ENCODE data around the gene LIN37. TPM values are rescaled to one million over a fixed set of nuclear protein-coding genes. Genes with fewer than 3 reads are reported as not detected.
A peak's percentile ranks its signal among the peaks of the same experiment; 100 is the strongest.
"Not testable (repeated sequence)": the region's sequence is repeated elsewhere in the genome, so short reads cannot be mapped to it uniquely, and the experiment has no call there.

Gene LIN37
- total RNA-seq, 4 donors from 2014 or later: 11.6 to 18.3 (median 15.6) TPM

- Histone ChIP-seq H3K4me1 (peaks cover 0 to 10% (median 4%) of the 10 kb centered on the region in 4 donors), H3K4me3 (no peak overlapping the region), H3K36me3 (no peaks in the 10 kb centered on the region), H3K27me3 (peaks cover 0 to 50% (median 6%) of the 10 kb centered on the region in 4 donors), H3K27ac (replicated peaks in 1 of 4) (no peak overlapping the region), H3K9me3 (no peaks in the 10 kb centered on the region)
- no peak for DNase-seq (ENCODE audit: extremely low spot score)
- 75% methylated on average over 7 of the region's 7 CpGs for WGBS
- intact Hi-C loops (cut with DNase I): no loop called here
- TF ChIP-seq POLR2AphosphoS5 (IDR thresholded peaks at IDR 0.05): no peak
- no peak for TF ChIP-seq EP300 (IDR thresholded peaks at IDR 0.05)
- TF ChIP-seq CTCF (IDR thresholded peaks at IDR 0.05): no peak
- TF ChIP-seq POLR2A (IDR thresholded peaks at IDR 0.05; ENCODE audit: low read depth): no peak
Observed at GRCh38 chr19:35793381-35794165, 45.2 kb downstream of the LIN37 start.

GRCh38 chr19:35795564-35795963 is 47.2 kb downstream of the LIN37 start:
- whole genome bisulfite sequencing: 89% methylated on average over 1 of the region's 1 CpG
- intact Hi-C loops (cut with DNase I); H3K4me3 ChIP-seq; DNase-seq (ENCODE audit: extremely low spot score); H3K9me3 ChIP-seq; H3K27ac ChIP-seq (replicated peaks in 1 of 4); H3K36me3 ChIP-seq: not testable (repeated sequence)
- Histone ChIP-seq H3K27me3 (peaks cover 0 to 64% (median 7%) of the 10 kb centered on the region in 4 donors), H3K4me1 (peaks cover 0 to 10% (median 4%) of the 10 kb centered on the region in 4 donors)

GRCh38 chr19:35796645-35797542 is 48.5 kb downstream of the LIN37 start:
- Histone ChIP-seq H3K9me3 (no peaks in the 10 kb centered on the region), H3K4me3 (peak overlapping the region in 1 of 4 donors; percentile 14), H3K4me1 (peaks cover 0 to 10% (median 4%) of the 10 kb centered on the region in 4 donors), H3K27me3 (peaks cover 0 to 66% (median 7%) of the 10 kb centered on the region in 4 donors), H3K27ac (replicated peaks in 1 of 4) (no peak overlapping the region), H3K36me3 (no peaks in the 10 kb centered on the region)
- DNase-seq (ENCODE audit: extremely low spot score): no peak
- TF ChIP-seq EP300 (IDR thresholded peaks at IDR 0.05) (no peak), POLR2AphosphoS5 (IDR thresholded peaks at IDR 0.05) (no peak)
- intact Hi-C loops (cut with DNase I): no loop called here
- 20% methylated on average over 34 of the region's 39 CpGs for WGBS

GRCh38 chr19:35797663-35798062 is 49.3 kb downstream of the LIN37 start:
- no peak for TF ChIP-seq POLR2AphosphoS5 (IDR thresholded peaks at IDR 0.05)
- TF ChIP-seq EP300 (IDR thresholded peaks at IDR 0.05): no peak
- no peak for TF ChIP-seq CTCF (IDR thresholded peaks at IDR 0.05)
- TF ChIP-seq POLR2A (IDR thresholded peaks at IDR 0.05; ENCODE audit: low read depth): no peak
- WGBS: 7% methylated on average over 14 of the region's 15 CpGs
- Histone ChIP-seq H3K4me3 (peak overlapping the region in 1 of 4 donors; percentile 14), H3K4me1 (peaks cover 0 to 10% (median 4%) of the 10 kb centered on the region in 4 donors), H3K27ac (replicated peaks in 1 of 4) (no peak overlapping the region), H3K27me3 (peaks cover 0 to 70% (median 7%) of the 10 kb centered on the region in 4 donors), H3K9me3 (no peaks in the 10 kb centered on the region), H3K36me3 (no peaks in the 10 kb centered on the region)
- intact Hi-C loops (cut with DNase I): no loop called here
- DNase-seq (ENCODE audit: extremely low spot score): no peak

GRCh38 chr19:35801828-35802227 is 53.5 kb downstream of the LIN37 start:
- DNase-seq (ENCODE audit: extremely low spot score): no peak
- TF ChIP-seq EP300 (IDR thresholded peaks at IDR 0.05) (no peak), CTCF (IDR thresholded peaks at IDR 0.05) (no peak), POLR2AphosphoS5 (IDR thresholded peaks at IDR 0.05) (no peak), POLR2A (IDR thresholded peaks at IDR 0.05; ENCODE audit: low read depth) (no peak)
- intact Hi-C loops (cut with DNase I): no loop called here
- WGBS: 53% methylated on average over 3 of the region's 3 CpGs
- no peaks in the 10 kb centered on the region for H3K9me3 ChIP-seq
- H3K4me3 ChIP-seq: no peak overlapping the region
- H3K36me3 ChIP-seq: no peaks in the 10 kb centered on the region
- H3K27me3 ChIP-seq: peaks cover 0 to 70% (median 7%) of the 10 kb centered on the region in 4 donors
- peaks cover 0 to 10% (median 4%) of the 10 kb centered on the region in 4 donors for H3K4me1 ChIP-seq
- H3K27ac ChIP-seq (replicated peaks in 1 of 4): no peak overlapping the region

Other genes starting within 250 kb of the LIN37 start
- 1 to 10 TPM; 1.7 to 5.5 (median 3.8) TPM for gene DMKN, start 234.9 kb upstream of the LIN37 start, total RNA-seq
- gene SBSN, start 220.3 kb upstream of the LIN37 start, total RNA-seq: not detected
- not detected for gene GAPDHS, start 215.1 kb upstream of the LIN37 start, total RNA-seq
- 100 to 1,000 TPM in 2 of 4 donors, 10 to 100 TPM in 2; 47.3 to 109 (median 91.6) TPM for gene TMEM147, start 202.9 kb upstream of the LIN37 start, total RNA-seq
- not detected for gene ATP4A, start 184.9 kb upstream of the LIN37 start, total RNA-seq
- not detected for gene PMIS2, start 162.4 kb upstream of the LIN37 start, total RNA-seq
- gene HAUS5, start 135.8 kb upstream of the LIN37 start, total RNA-seq: 1 to 10 TPM; 3.7 to 4.7 (median 4.3) TPM
- 100 to 1,000 TPM in 2 of 4 donors, 10 to 100 TPM in 2; 63.1 to 112 (median 95.2) TPM for gene RBM42, start 119.5 kb upstream of the LIN37 start, total RNA-seq
- 1 to 10 TPM in 1 of 4 donors, not detected in 3; 3.4 TPM for gene ETV2, start 106.8 kb upstream of the LIN37 start, total RNA-seq
- gene COX6B1, start 100.3 kb upstream of the LIN37 start, total RNA-seq: 100 to 1,000 TPM; 205 to 508 (median 313) TPM
- not detected for gene UPK1A, start 82.1 kb upstream of the LIN37 start, total RNA-seq
- not detected for gene ZBTB32, start 44.0 kb upstream of the LIN37 start, total RNA-seq
- 10 to 100 TPM; 22.0 to 30.6 (median 24.2) TPM for gene KMT2B, start 30.6 kb upstream of the LIN37 start, total RNA-seq
- gene IGFLR1, start 6.1 kb upstream of the LIN37 start, total RNA-seq: 1 to 10 TPM; 1.7 to 8.1 (median 5.9) TPM
- 10 to 100 TPM in 3 of 4 donors, 1 to 10 TPM in 1; 7.9 to 31.1 (median 20.9) TPM for gene U2AF1L4, start 3.2 kb upstream of the LIN37 start, total RNA-seq
- 10 to 100 TPM; 27.4 to 48.7 (median 33.8) TPM for gene PSENEN, start 2.9 kb upstream of the LIN37 start, total RNA-seq
- 100 to 1,000 TPM in 2 of 4 donors, 10 to 100 TPM in 2; 64.4 to 146 (median 105) TPM for gene HSPB6, start 8.5 kb downstream of the LIN37 start, total RNA-seq
- gene PROSER3, start 9.6 kb downstream of the LIN37 start, total RNA-seq: 1 to 10 TPM; 5.6 to 8.7 (median 7.1) TPM
- 10 to 100 TPM in 2 of 4 donors, 1 to 10 TPM in 2; 3.3 to 11.2 (median 7.7) TPM for gene ARHGAP33, start 27.0 kb downstream of the LIN37 start, total RNA-seq
- not detected for gene PRODH2, start 64.3 kb downstream of the LIN37 start, total RNA-seq
- gene NPHS1, start 103.9 kb downstream of the LIN37 start, total RNA-seq: not detected
- not detected for gene KIRREL2, start 108.3 kb downstream of the LIN37 start, total RNA-seq
- gene APLP1, start 120.0 kb downstream of the LIN37 start, total RNA-seq: 10 to 100 TPM in 2 of 4 donors, 1 to 10 TPM in 2; 4.6 to 14.6 (median 8.8) TPM
- gene NFKBID, start 152.0 kb downstream of the LIN37 start, total RNA-seq: 1 to 10 TPM; 2.5 to 6.2 (median 5.3) TPM
- gene HCST, start 154.0 kb downstream of the LIN37 start, total RNA-seq: 10 to 100 TPM in 1 of 4 donors, 1 to 10 TPM in 1, not detected in 2; 3.7 to 14.6 TPM
- gene TYROBP, start 159.7 kb downstream of the LIN37 start, total RNA-seq: 100 to 1,000 TPM in 1 of 4 donors, 10 to 100 TPM in 3; 47.1 to 145 (median 50.7) TPM
- 10 to 100 TPM in 3 of 4 donors, 1 to 10 TPM in 1; 7.5 to 22.6 (median 15.3) TPM for gene LRFN3, start 187.8 kb downstream of the LIN37 start, total RNA-seq
- 10 to 100 TPM; 44.0 to 60.3 (median 50.2) TPM for gene SDHAF1, start 246.6 kb downstream of the LIN37 start, total RNA-seq

Measured in esophagus muscularis mucosa (tissue), 4 donors.